Hepatocyte (in vitro differentiated cells): Measurements from ENCODE around the gene RB1. TPM values are rescaled to one million over a fixed set of nuclear protein-coding genes. Genes with fewer than 3 reads are reported as not detected.

ENCODE experiments used
- DNase-seq: peaks from one replicate; pipeline ENCODE4 v3.0.0-alpha.2; 2016; ENCODE audit warnings: low spot score
- H2AFZ ChIP-seq: fragments of 200-600 bp; sonication (generic); 2 replicates; pipeline ENCODE4 v1.6.0; 2016; ENCODE audit warnings: antibody characterized with exemption, mild to moderate bottlenecking
- H3K27ac ChIP-seq: fragments of 200-600 bp; sonication (generic); 2 replicates; pipeline ENCODE4 v1.5.1; 2016; ENCODE audit warnings: mild to moderate bottlenecking
- H3K27me3 ChIP-seq: fragments of 200-600 bp; sonication (generic); 2 replicates; pipeline ENCODE4 v1.6.1; 2016
- H3K36me3 ChIP-seq: fragments of 200-600 bp; sonication (generic); replicated peaks from 2 replicates; pipeline ENCODE4 v1.5.1; 2016; ENCODE audit warnings: low read depth; ENCODE audit not compliant: insufficient read depth
- H3K4me1 ChIP-seq: fragments of 200-600 bp; sonication (generic); 2 replicates; pipeline ENCODE4 v1.5.1; 2016; ENCODE audit warnings: mild to moderate bottlenecking, moderate library complexity; ENCODE audit not compliant: insufficient read depth
- H3K4me2 ChIP-seq: fragments of 200-600 bp; sonication (generic); 2 replicates; pipeline ENCODE4 v1.6.0; 2016
- H3K4me3 ChIP-seq: fragments of 200-600 bp; sonication (generic); 2 replicates; pipeline ENCODE4 v1.5.1; 2016; ENCODE audit warnings: mild to moderate bottlenecking
- H3K79me2 ChIP-seq: fragments of 200-600 bp; sonication (generic); 2 replicates; pipeline ENCODE4 v1.6.0; 2017; ENCODE audit warnings: mild to moderate bottlenecking
- H3K9me2 ChIP-seq: fragments of 200-600 bp; sonication (generic); replicated peaks from 2 replicates; pipeline ENCODE4 v1.6.0; 2017; ENCODE audit warnings: mild to moderate bottlenecking; ENCODE audit not compliant: insufficient read depth
- H3K9me3 ChIP-seq: fragments of 200-600 bp; sonication (generic); 2 replicates; pipeline ENCODE4 v1.5.1; 2016; ENCODE audit warnings: low read depth, mild to moderate bottlenecking
- H4K20me1 ChIP-seq: fragments of 200-600 bp; sonication (generic); 2 replicates; pipeline ENCODE4 v1.6.0; 2016; ENCODE audit warnings: mild to moderate bottlenecking; ENCODE audit not compliant: insufficient read depth, poor library complexity, severe bottlenecking
- CTCF ChIP-seq: fragments of 200-600 bp; sonication (generic); IDR thresholded peaks from 2 replicates; pipeline ENCODE4 v1.5.1; 2016; ENCODE audit warnings: antibody characterized with exemption, mild to moderate bottlenecking; ENCODE audit not compliant: poor library complexity
- EZH2 ChIP-seq: fragments of 200-600 bp; sonication (generic); IDR thresholded peaks from 2 replicates; pipeline ENCODE4 v1.6.1; 2016; ENCODE audit warnings: antibody characterized with exemption, mild to moderate bottlenecking, borderline replicate concordance
- EZH2phosphoT487 ChIP-seq: fragments of 200-600 bp; sonication (generic); IDR thresholded peaks from one replicate; pipeline ENCODE4 v1.6.1; 2018; ENCODE audit warnings: antibody characterized with exemption, mild to moderate bottlenecking, low read depth, moderate library complexity; ENCODE audit not compliant: unreplicated experiment, severe bottlenecking
- WGBS: methylation state at CpG from one replicate; pipeline ENCODE4 v1.1.6; 2016; ENCODE audit warnings: low lambda C conversion rate; ENCODE audit errors: missing lambda C conversion rate; 5-methylcytosine and 5-hydroxymethylcytosine counted together
- polyA plus RNA-seq: library from polyadenylated mRNA; unstranded; fragments of >200 nt; fragmentation: Nextera tagmentation; extraction: Ambion mirVana; gene quantifications from 2 replicates; pipeline ENCODE4 v1.2.1, GENCODE V29; 2016
- total RNA-seq: library from RNA; depleted of rRNA; stranded (reverse); fragments of >200 nt; gene quantifications from 2 replicates; pipeline ENCODE4 v1.2.3, GENCODE V29; 2014

Gene RB1
- total and polyA plus RNA-seq, 2 experiments from 2014 or later, result 17.5 to 45.1 TPM

GRCh38 chr13:48403913-48404312 is 100.4 kb downstream of the RB1 start:
- Histone ChIP-seq H3K9me2 (no peaks in the 10 kb centered on the region), H2AFZ (no peak overlapping the region), H3K27me3 (no peaks in the 10 kb centered on the region), H3K4me3 (no peak overlapping the region), H3K79me2 (peaks cover 11% of the 10 kb centered on the region), H3K4me1 (peaks cover 21% of the 10 kb centered on the region), H3K4me2 (no peak overlapping the region), H3K27ac (no peak overlapping the region), H3K36me3 (no peaks in the 10 kb centered on the region), H3K9me3 (no peaks in the 10 kb centered on the region), H4K20me1 (no peaks in the 10 kb centered on the region)
- no peak for DNase-seq
- 93% methylated on average over 8 of the region's 8 CpGs for WGBS
- TF ChIP-seq CTCF, result no peak

- no peaks in the 10 kb centered on the region for H4K20me1 ChIP-seq
- H3K27ac ChIP-seq, result no peak overlapping the region
- H3K4me3 ChIP-seq, result no peak overlapping the region
- H3K9me2 ChIP-seq, result no peaks in the 10 kb centered on the region
- no peak overlapping the region for H3K4me2 ChIP-seq
- H3K9me3 ChIP-seq, result no peaks in the 10 kb centered on the region
- WGBS, result 93% methylated on average over 1 of the region's 1 CpG
- H2AFZ ChIP-seq, result no peak overlapping the region
- no peak for TF ChIP-seq CTCF
- no peak for TF ChIP-seq EZH2phosphoT487
- no peak for TF ChIP-seq EZH2
- peaks cover 20% of the 10 kb centered on the region for H3K79me2 ChIP-seq
- H3K4me1 ChIP-seq, result peaks cover 18% of the 10 kb centered on the region
- no peak for DNase-seq
- H3K27me3 ChIP-seq, result no peaks in the 10 kb centered on the region
- H3K36me3 ChIP-seq, result no peaks in the 10 kb centered on the region
Observed at GRCh38 chr13:48404952-48405351, 101.4 kb downstream of the RB1 start.

GRCh38 chr13:48405875-48406274 is 102.3 kb downstream of the RB1 start:
- Histone ChIP-seq H3K36me3 (no peaks in the 10 kb centered on the region), H3K27ac (no peak overlapping the region), H3K27me3 (no peaks in the 10 kb centered on the region), H3K4me2 (no peak overlapping the region), H3K4me1 (peaks cover 10% of the 10 kb centered on the region), H2AFZ (no peak overlapping the region), H3K9me3 (no peaks in the 10 kb centered on the region), H3K79me2 (peaks cover 29% of the 10 kb centered on the region), H4K20me1 (no peaks in the 10 kb centered on the region), H3K9me2 (no peaks in the 10 kb centered on the region), H3K4me3 (no peak overlapping the region)
- DNase-seq, result no peak
- TF ChIP-seq EZH2phosphoT487 (no peak), CTCF (no peak), EZH2 (no peak)

GRCh38 chr13:48410199-48410598 is 106.6 kb downstream of the RB1 start:
- Histone ChIP-seq H3K27me3 (no peaks in the 10 kb centered on the region), H3K9me2 (no peaks in the 10 kb centered on the region), H2AFZ (no peak overlapping the region), H4K20me1 (no peaks in the 10 kb centered on the region), H3K4me2 (peak overlapping the region; percentile 78), H3K27ac (no peak overlapping the region), H3K79me2 (peaks cover 47% of the 10 kb centered on the region), H3K4me1 (no peaks in the 10 kb centered on the region), H3K9me3 (no peaks in the 10 kb centered on the region), H3K4me3 (no peak overlapping the region), H3K36me3 (no peaks in the 10 kb centered on the region)
- TF ChIP-seq EZH2phosphoT487 (no peak), EZH2 (no peak), CTCF (no peak)
- no peak for DNase-seq
- WGBS, result 69% methylated on average over 5 of the region's 5 CpGs
